NCI-H69 (cell line): ENCODE results near the gene MAD1L1.
A peak's percentile ranks its signal among the peaks of the same experiment; 100 is the strongest.

Source experiments
- DNase-seq: peaks from one replicate; lab custom pipeline; 2025; lab: John Stamatoyannopoulos, UW

Gene MAD1L1

GRCh38 chr7:1787681-1788235, 445.0 kb downstream of the MAD1L1 start:
- no peak for DNase-seq

GRCh38 chr7:1787241-1787640, 445.5 kb downstream of the MAD1L1 start:
- no peak for DNase-seq

GRCh38 chr7:1785839-1786238, 446.9 kb downstream of the MAD1L1 start:
- no peak for DNase-seq

- DNase-seq, result no peak
Observed at GRCh38 chr7:1781369-1781768, 451.4 kb downstream of the MAD1L1 start.

- no peak for DNase-seq
Observed at GRCh38 chr7:1779445-1779844, 453.3 kb downstream of the MAD1L1 start.

GRCh38 chr7:1777122-1777521, 455.6 kb downstream of the MAD1L1 start:
- no peak for DNase-seq

- no peak for DNase-seq
Observed at GRCh38 chr7:1775389-1775788, 457.4 kb downstream of the MAD1L1 start.

- no peak for DNase-seq
Observed at GRCh38 chr7:1770331-1770730, 462.4 kb downstream of the MAD1L1 start.

- DNase-seq, result no peak
Observed at GRCh38 chr7:1769286-1770200, 463.2 kb downstream of the MAD1L1 start.

GRCh38 chr7:1768832-1769231, 463.9 kb downstream of the MAD1L1 start:
- no peak for DNase-seq

- DNase-seq, result peak; percentile 53
Observed at GRCh38 chr7:1767524-1767923, 465.2 kb downstream of the MAD1L1 start.
